ENCODE results near the gene NPHP4. TPM values are rescaled to one million over a fixed set of nuclear protein-coding genes. Genes with fewer than 3 reads are reported as not detected.

Gene NPHP4
- total and polyA plus RNA-seq, 9 of the 15 experiments (the other 6 are each of a cell fraction or from before 2014, with no cell fraction given): 0.52 to 26.2 (median 6.7) TPM

GRCh38 chr1:5992026-5992813 lies at the start of gene NPHP4 (continued):
- TF ChIP-seq RERE (CRISPR knock-in tag; IDR thresholded peaks at IDR 0.05; ENCODE audit: borderline replicate concordance) (no peak), SMARCA5 (IDR thresholded peaks at IDR 0.05) (no peak), USF1 (CRISPR knock-in tag; IDR thresholded peaks at IDR 0.05) (peak; percentile 62), C11orf30 (IDR thresholded peaks at IDR 0.05; ENCODE audit: low read depth) (no peak), SNIP1 (IDR thresholded peaks at IDR 0.05; ENCODE audit: low read depth) (no peak), MAX (CRISPR knock-in tag; IDR thresholded peaks at IDR 0.05) (peak; percentile 71), DEAF1 (CRISPR knock-in tag; IDR thresholded peaks at IDR 0.05) (no peak), CBX3 (IDR thresholded peaks at IDR 0.05; ENCODE audit: borderline replicate concordance in 1 of 2, low read length in 2 of 2) (no peak), KAT2B (IDR thresholded peaks at IDR 0.05; ENCODE audit: low read depth, low read length) (no peak), STAG1 (CRISPR knock-in tag; IDR thresholded peaks at IDR 0.05; ENCODE audit: borderline replicate concordance) (no peak), TARDBP (IDR thresholded peaks at IDR 0.05) (no peak), USF2 (CRISPR knock-in tag; IDR thresholded peaks at IDR 0.05) (peak; percentile 33; the same call in 1 of the 2 replicates), KDM5B (IDR thresholded peaks at IDR 0.05; ENCODE audit: insufficient replicate concordance, low read depth, low read length) (peak; percentile 82), ZNF133 (CRISPR knock-in tag; IDR thresholded peaks at IDR 0.05) (no peak)
